HEK293 (cell line): Measurements from ENCODE around the gene DNAJC5.

Experiments
- CTCF ChIA-PET: fragments of 350-600 bp; formaldehyde crosslinking; extraction: SDS; loops from one replicate; lab custom pipeline; 2021; ENCODE audit warnings: antibody characterized with exemption; lab: Yijun Ruan, JAX
- POLR2A ChIA-PET: fragments of 300-600 bp; formaldehyde crosslinking; extraction: SDS; loops from one replicate; lab custom pipeline; 2020; ENCODE audit warnings: antibody characterized with exemption, inconsistent platforms; lab: Yijun Ruan, JAX
- H3K27ac ChIP-seq: fragments of 200-500 bp; sonication (Bioruptor generic); 2 replicates; pipeline ENCODE4 v1.5.1; 2014; ENCODE audit warnings: low read depth, low read length, control low read depth, inconsistent platforms; ENCODE audit errors: extremely low read depth
- H3K36me3 ChIP-seq, 2 experiments: fragments of 200-500 bp in 1 of 2; sonication (Bioruptor generic) in 1 of 2; 1 replicate in 1 of 2; 2 replicates in 1 of 2; pipeline ENCODE4 v1.5.1; 2014 to 2017; ENCODE audit warnings: inconsistent platforms in 2 of 2, low read length in 2 of 2; ENCODE audit not compliant: control insufficient read depth in 2 of 2, insufficient read depth in 1 of 2
- H3K4me1 ChIP-seq: fragments of 200-500 bp; sonication (Bioruptor generic); 2 replicates; pipeline ENCODE4 v1.5.1; 2014; ENCODE audit warnings: mild to moderate bottlenecking, low read length, inconsistent platforms; ENCODE audit not compliant: control insufficient read depth, insufficient read depth
- H3K4me3 ChIP-seq: 2 replicates; pipeline ENCODE4 v1.5.1; 2011; ENCODE audit warnings: low read depth, mild to moderate bottlenecking, control low read depth, low read length, moderate library complexity
- H3K9me3 ChIP-seq: fragments of 200-500 bp; sonication (Bioruptor generic); 2 replicates; pipeline ENCODE4 v1.5.1; 2014; ENCODE audit warnings: low read depth, low read length, inconsistent platforms; ENCODE audit not compliant: control insufficient read depth, insufficient read depth
- GLI2 ChIP-seq: fragments of 450-650 bp; formaldehyde crosslinking; IDR thresholded peaks from 2 replicates; pipeline ENCODE4; 2017; ENCODE audit warnings: missing biosample characterization, missing genetic modification characterization, low read depth, borderline replicate concordance
- GLIS2 ChIP-seq: fragments of 450-650 bp; formaldehyde crosslinking; IDR thresholded peaks from 2 replicates; pipeline ENCODE4 v1.5.1; 2016; ENCODE audit warnings: missing biosample characterization, missing genetic modification characterization
- KLF17 ChIP-seq: fragments of 450-650 bp; formaldehyde crosslinking; IDR thresholded peaks from 2 replicates; pipeline ENCODE4 v1.5.1; 2016; ENCODE audit warnings: missing biosample characterization, missing genetic modification characterization
- PBX3 ChIP-seq: sonication (generic); formaldehyde crosslinking; IDR thresholded peaks from 2 replicates; pipeline ENCODE4 v1.8.1; 2022; ENCODE audit warnings: mild to moderate bottlenecking, moderate library complexity, missing genetic modification reagents
- PRDM4 ChIP-seq: fragments of 450-650 bp; formaldehyde crosslinking; IDR thresholded peaks from 2 replicates; pipeline ENCODE4 v1.5.1; 2017; ENCODE audit warnings: missing biosample characterization, missing genetic modification characterization
- RBAK ChIP-seq: fragments of 450-650 bp; formaldehyde crosslinking; IDR thresholded peaks from 2 replicates; pipeline ENCODE4 v1.5.1; 2016; ENCODE audit warnings: missing biosample characterization, missing genetic modification characterization
- REPIN1 ChIP-seq: fragments of 450-650 bp; formaldehyde crosslinking; IDR thresholded peaks from 2 replicates; pipeline ENCODE4 v1.5.1; 2017; ENCODE audit warnings: missing biosample characterization, missing genetic modification characterization, low read depth
- WT1 ChIP-seq: fragments of 450-650 bp; formaldehyde crosslinking; IDR thresholded peaks from 2 replicates; pipeline ENCODE4 v1.5.1; 2016; ENCODE audit warnings: missing biosample characterization, missing genetic modification characterization
- ZBTB10 ChIP-seq: fragments of 450-650 bp; formaldehyde crosslinking; IDR thresholded peaks from 2 replicates; pipeline ENCODE4 v1.5.1; 2016; ENCODE audit warnings: missing biosample characterization, missing genetic modification characterization
- ZBTB11 ChIP-seq: fragments of 450-650 bp; formaldehyde crosslinking; conservative IDR thresholded peaks from 2 replicates; pipeline ENCODE4 v1.5.1; 2016; ENCODE audit warnings: low read depth, missing biosample characterization, missing genetic modification characterization
- ZBTB26 ChIP-seq: fragments of 450-650 bp; formaldehyde crosslinking; optimal IDR thresholded peaks from 2 replicates; pipeline ENCODE3; 2016; ENCODE audit warnings: missing biosample characterization, mild to moderate bottlenecking, missing genetic modification characterization
- ZFP41 ChIP-seq: fragments of 450-650 bp; formaldehyde crosslinking; IDR thresholded peaks from 2 replicates; pipeline ENCODE4 v1.5.1; 2016; ENCODE audit warnings: missing biosample characterization, missing genetic modification characterization, borderline replicate concordance
- ZNF248 ChIP-seq: fragments of 450-650 bp; formaldehyde crosslinking; IDR thresholded peaks from 2 replicates; pipeline ENCODE4 v1.5.1; 2017; ENCODE audit warnings: missing biosample characterization, missing genetic modification characterization
- ZNF274 ChIP-seq, 2 experiments: fragments of 200-500 bp in 1 of 2; fragments of 450-650 bp in 1 of 2; sonication (Bioruptor generic) in 1 of 2; formaldehyde crosslinking in 1 of 2; IDR thresholded peaks; 2 replicates each; pipeline versions ENCODE4 v1.5.1 to v1.6.1; 2014 to 2016; ENCODE audit warnings: borderline replicate concordance in 1 of 2, inconsistent platforms in 1 of 2, low read length in 1 of 2, missing biosample characterization in 1 of 2, missing genetic modification characterization in 1 of 2
- ZNF350 ChIP-seq: fragments of 450-650 bp; formaldehyde crosslinking; IDR thresholded peaks from 2 replicates; pipeline ENCODE4 v1.5.0; 2017; ENCODE audit warnings: missing biosample characterization, mild to moderate bottlenecking, missing genetic modification characterization
- ZNF423 ChIP-seq: fragments of 450-650 bp; formaldehyde crosslinking; IDR thresholded peaks from 2 replicates; pipeline ENCODE4 v1.5.1; 2016; ENCODE audit warnings: missing biosample characterization, missing genetic modification characterization
- ZNF473 ChIP-seq: fragments of 450-650 bp; formaldehyde crosslinking; IDR thresholded peaks from 2 replicates; pipeline ENCODE4 v1.5.1; 2017; ENCODE audit warnings: missing biosample characterization, missing genetic modification characterization
- ZNF48 ChIP-seq: fragments of 450-650 bp; formaldehyde crosslinking; IDR thresholded peaks from 2 replicates; pipeline ENCODE4 v1.5.1; 2016; ENCODE audit warnings: missing biosample characterization, missing genetic modification characterization
- ZNF488 ChIP-seq: fragments of 450-650 bp; formaldehyde crosslinking; IDR thresholded peaks from 2 replicates; pipeline ENCODE4 v1.5.1; 2016; ENCODE audit warnings: missing biosample characterization, missing genetic modification characterization
- ZNF600 ChIP-seq: fragments of 450-650 bp; formaldehyde crosslinking; IDR thresholded peaks from 2 replicates; pipeline ENCODE4 v1.5.1; 2016; ENCODE audit warnings: missing biosample characterization, missing genetic modification characterization
- ZNF660 ChIP-seq: fragments of 450-650 bp; IDR thresholded peaks from 2 replicates; pipeline ENCODE4 v1.5.1; 2018; ENCODE audit warnings: missing biosample characterization, mild to moderate bottlenecking, missing genetic modification characterization
- ZSCAN16 ChIP-seq: fragments of 450-650 bp; formaldehyde crosslinking; IDR thresholded peaks from 2 replicates; pipeline ENCODE4 v1.5.1; 2016; ENCODE audit warnings: missing biosample characterization, missing genetic modification characterization
- ZSCAN23 ChIP-seq: fragments of 450-650 bp; formaldehyde crosslinking; IDR thresholded peaks from 2 replicates; pipeline ENCODE4 v1.5.1; 2016; ENCODE audit warnings: missing biosample characterization, missing genetic modification characterization

Gene DNAJC5

GRCh38 chr20:63846128-63846771 is 48.7 kb upstream of the DNAJC5 start (continued):
- TF ChIP-seq WT1 (tag by site-specific recombination), result no peak
- no peak for TF ChIP-seq ZFP41
- peak; percentile 33 for TF ChIP-seq KLF17 (tag by site-specific recombination)
- TF ChIP-seq ZNF423 (tag by site-specific recombination), result peak; percentile 10; the same call in 1 of the 2 replicates
- no peak for TF ChIP-seq ZNF274 (IDR thresholded peaks at IDR 0.05; ENCODE audit: low read length)
- no peak for TF ChIP-seq ZNF274 (tag by site-specific recombination; IDR thresholded peaks at IDR 0.05; ENCODE audit: borderline replicate concordance)
- no peak for TF ChIP-seq ZBTB11 (tag by site-specific recombination)
- TF ChIP-seq ZNF488 (tag by site-specific recombination), result no peak
- TF ChIP-seq ZNF600 (tag by site-specific recombination), result peak; percentile 55
- no peak for TF ChIP-seq ZNF660
- no peak for TF ChIP-seq REPIN1
- TF ChIP-seq ZSCAN23 (tag by site-specific recombination), result no peak
- TF ChIP-seq ZNF48 (tag by site-specific recombination), result no peak
- TF ChIP-seq GLIS2 (tag by site-specific recombination), result peak; percentile 82
- TF ChIP-seq PRDM4 (tag by site-specific recombination), result no peak
- TF ChIP-seq PBX3, result no peak
- no peak for TF ChIP-seq ZNF248
- TF ChIP-seq RBAK, result no peak
- no peak for TF ChIP-seq GLI2
- TF ChIP-seq ZNF350 (tag by site-specific recombination), result no peak
- TF ChIP-seq, all 188 proteins: peak for 25

- POLR2A ChIA-PET, result interaction anchor here (0.6 kb wide), 1 partner anchor 37 kb away, joined by 3 read pairs; no protein-coding TSS in a partner anchor
- Histone ChIP-seq H3K27ac (no peak overlapping the region), H3K4me3 (no peak overlapping the region), H3K4me1 (no peaks in the 10 kb centered on the region), H3K36me3 (no peaks in the 10 kb centered on the region), H3K9me3 (no peaks in the 10 kb centered on the region)
- CTCF ChIA-PET, result no interaction called here
- TF ChIP-seq ZNF473 (tag by site-specific recombination) (peak; percentile 58; the same call in 1 of the 2 replicates), ZSCAN16 (tag by site-specific recombination) (no peak), ZBTB26 (tag by site-specific recombination) (peak; percentile 29), ZBTB10 (peak; percentile 66)
Observed at GRCh38 chr20:63846888-63847236, 48.1 kb upstream of the DNAJC5 start.
